ENCODE results near the gene OR13A1. TPM values are rescaled to one million over a fixed set of nuclear protein-coding genes. Genes with fewer than 3 reads are reported as not detected.
"Not testable (repeated sequence)": the region's sequence is repeated elsewhere in the genome, so short reads cannot be mapped to it uniquely, and the experiment has no call there.

OR13A1 gene
- total RNA-seq, 2 donors from 2014 or later, result not detected

- Mint-ChIP-seq H3K9me3 (peaks cover 2 to 5% of the 10 kb centered on the region in 2 donors), H3K4me1 (ENCODE audit: low read depth) (no peaks in the 10 kb centered on the region), H3K27ac (no peak overlapping the region), H3K27me3 (ENCODE audit: low read depth) (peaks cover 9% of the 10 kb centered on the region), H3K36me3 (ENCODE audit: insufficient read depth in 2 of 2) (peaks cover 1 to 5% of the 10 kb centered on the region in 2 donors), H3K4me3 (no peak overlapping the region)
- no peak for ATAC-seq (replicated peaks in 1 of 2)
- no peak for DNase-seq
Observed at GRCh38 chr10:45325116-45325515, 9.7 kb upstream of the OR13A1 start.

GRCh38 chr10:45319702-45320101, 4.3 kb upstream of the OR13A1 start:
- DNase-seq, result no peak
- peaks cover 2% of the 10 kb centered on the region in 2 donors for H3K9me3 Mint-ChIP-seq
- no peaks in the 10 kb centered on the region for H3K27me3 Mint-ChIP-seq (ENCODE audit: low read depth)
- no peak overlapping the region for H3K27ac Mint-ChIP-seq
- H3K4me1 Mint-ChIP-seq (ENCODE audit: low read depth), result no peaks in the 10 kb centered on the region
- H3K36me3 Mint-ChIP-seq (ENCODE audit: insufficient read depth in 2 of 2), result no peaks in the 10 kb centered on the region
- H3K4me3 Mint-ChIP-seq, result no peak overlapping the region
- no peak for ATAC-seq (replicated peaks in 1 of 2)

GRCh38 chr10:45313264-45313873, 2.0 kb downstream of the OR13A1 start:
- Mint-ChIP-seq H3K9me3 (peaks cover 8 to 10% of the 10 kb centered on the region in 2 donors), H3K4me3 (no peak overlapping the region), H3K27me3 (ENCODE audit: low read depth) (no peaks in the 10 kb centered on the region), H3K36me3 (ENCODE audit: insufficient read depth in 2 of 2) (peaks cover 6 to 7% of the 10 kb centered on the region in 2 donors), H3K4me1 (ENCODE audit: low read depth) (no peaks in the 10 kb centered on the region), H3K27ac (no peak overlapping the region)
- DNase-seq (no peak), ATAC-seq (replicated peaks in 1 of 2) (no peak)

GRCh38 chr10:45308707-45309106, 6.7 kb downstream of the OR13A1 start:
- peaks cover 6 to 7% of the 10 kb centered on the region in 2 donors for H3K36me3 Mint-ChIP-seq (ENCODE audit: insufficient read depth in 2 of 2)
- no peak overlapping the region for H3K27ac Mint-ChIP-seq
- H3K9me3 Mint-ChIP-seq, result peaks cover 8 to 10% of the 10 kb centered on the region in 2 donors
- peaks cover 9% of the 10 kb centered on the region for H3K27me3 Mint-ChIP-seq (ENCODE audit: low read depth)
- no peaks in the 10 kb centered on the region for H3K4me1 Mint-ChIP-seq (ENCODE audit: low read depth)
- no peak for DNase-seq
- H3K4me3 Mint-ChIP-seq, result no peak overlapping the region
- no peak for ATAC-seq (replicated peaks in 1 of 2)

- Mint-ChIP-seq H3K27me3 (ENCODE audit: low read depth) (peaks cover 16% of the 10 kb centered on the region), H3K27ac (no peak overlapping the region), H3K4me1 (ENCODE audit: low read depth) (no peaks in the 10 kb centered on the region), H3K9me3 (peaks cover 0 to under 1% of the 10 kb centered on the region in 2 donors), H3K36me3 (ENCODE audit: insufficient read depth in 2 of 2) (no peaks in the 10 kb centered on the region), H3K4me3 (no peak overlapping the region)
- ATAC-seq (replicated peaks in 1 of 2) (no peak), DNase-seq (no peak)
Observed at GRCh38 chr10:45302573-45302972, 12.8 kb downstream of the OR13A1 start.

- H3K4me1 Mint-ChIP-seq (ENCODE audit: low read depth); H3K9me3 Mint-ChIP-seq; H3K27ac Mint-ChIP-seq; ATAC-seq (replicated peaks in 1 of 2); DNase-seq; H3K27me3 Mint-ChIP-seq (ENCODE audit: low read depth); H3K36me3 Mint-ChIP-seq (ENCODE audit: insufficient read depth in 2 of 2): not testable (repeated sequence)
- peak overlapping the region in 1 of 2 donors; percentile 41 for H3K4me3 Mint-ChIP-seq
Observed at GRCh38 chr10:45298341-45298955, 17.0 kb downstream of the OR13A1 start.

- Mint-ChIP-seq H3K9me3 (peaks cover 0 to 10% of the 10 kb centered on the region in 2 donors), H3K4me1 (ENCODE audit: low read depth) (peaks cover 6% of the 10 kb centered on the region), H3K4me3 (no peak overlapping the region), H3K36me3 (ENCODE audit: insufficient read depth in 2 of 2) (peaks cover 0 to 2% of the 10 kb centered on the region in 2 donors), H3K27me3 (ENCODE audit: low read depth) (peaks cover 13% of the 10 kb centered on the region), H3K27ac (no peak overlapping the region)
- DNase-seq (peak in 1 of 2 donors; percentile 4), ATAC-seq (replicated peaks in 1 of 2) (peak in 1 of 2 donors; percentile 40)
Observed at GRCh38 chr10:45294681-45295080, 20.7 kb downstream of the OR13A1 start.

GRCh38 chr10:45286980-45287379, 28.4 kb downstream of the OR13A1 start:
- no peak overlapping the region for H3K27ac Mint-ChIP-seq
- DNase-seq, result no peak
- peaks cover 1% of the 10 kb centered on the region for H3K4me1 Mint-ChIP-seq (ENCODE audit: low read depth)
- peaks cover 0 to 2% of the 10 kb centered on the region in 2 donors for H3K9me3 Mint-ChIP-seq
- H3K4me3 Mint-ChIP-seq, result no peak overlapping the region
- no peaks in the 10 kb centered on the region for H3K36me3 Mint-ChIP-seq (ENCODE audit: insufficient read depth in 2 of 2)
- ATAC-seq (replicated peaks in 1 of 2), result no peak
- peaks cover 16% of the 10 kb centered on the region for H3K27me3 Mint-ChIP-seq (ENCODE audit: low read depth)

- Mint-ChIP-seq H3K27ac (no peak overlapping the region), H3K9me3 (no peaks in the 10 kb centered on the region), H3K27me3 (ENCODE audit: low read depth) (no peaks in the 10 kb centered on the region), H3K36me3 (ENCODE audit: insufficient read depth in 2 of 2) (no peaks in the 10 kb centered on the region), H3K4me3 (no peak overlapping the region), H3K4me1 (ENCODE audit: low read depth) (no peaks in the 10 kb centered on the region)
- DNase-seq, result no peak
- ATAC-seq (replicated peaks in 1 of 2), result no peak
Observed at GRCh38 chr10:45282061-45282460, 33.3 kb downstream of the OR13A1 start.

GRCh38 chr10:45280113-45280760, 35.2 kb downstream of the OR13A1 start:
- ATAC-seq (replicated peaks in 1 of 2) (no peak), DNase-seq (no peak)
- Mint-ChIP-seq H3K9me3 (no peaks in the 10 kb centered on the region), H3K27me3 (ENCODE audit: low read depth) (no peaks in the 10 kb centered on the region), H3K27ac (no peak overlapping the region), H3K4me1 (ENCODE audit: low read depth) (no peaks in the 10 kb centered on the region), H3K36me3 (ENCODE audit: insufficient read depth in 2 of 2) (no peaks in the 10 kb centered on the region), H3K4me3 (no peak overlapping the region)

GRCh38 chr10:45279682-45280081, 35.7 kb downstream of the OR13A1 start:
- Mint-ChIP-seq H3K4me1 (ENCODE audit: low read depth) (no peaks in the 10 kb centered on the region), H3K27me3 (ENCODE audit: low read depth) (no peaks in the 10 kb centered on the region), H3K4me3 (no peak overlapping the region), H3K9me3 (no peaks in the 10 kb centered on the region), H3K36me3 (ENCODE audit: insufficient read depth in 2 of 2) (no peaks in the 10 kb centered on the region), H3K27ac (no peak overlapping the region)
- no peak for ATAC-seq (replicated peaks in 1 of 2)
- no peak for DNase-seq

- no peak for ATAC-seq (replicated peaks in 1 of 2)
- Mint-ChIP-seq H3K27ac (no peak overlapping the region), H3K9me3 (no peaks in the 10 kb centered on the region), H3K36me3 (ENCODE audit: insufficient read depth in 2 of 2) (no peaks in the 10 kb centered on the region), H3K4me3 (no peak overlapping the region), H3K4me1 (ENCODE audit: low read depth) (no peaks in the 10 kb centered on the region), H3K27me3 (ENCODE audit: low read depth) (no peaks in the 10 kb centered on the region)
- DNase-seq, result no peak
Observed at GRCh38 chr10:45278860-45279498, 36.4 kb downstream of the OR13A1 start.

GRCh38 chr10:45276146-45276545, 39.3 kb downstream of the OR13A1 start:
- H3K4me3 Mint-ChIP-seq; H3K4me1 Mint-ChIP-seq (ENCODE audit: low read depth); H3K27me3 Mint-ChIP-seq (ENCODE audit: low read depth); DNase-seq; H3K27ac Mint-ChIP-seq; H3K36me3 Mint-ChIP-seq (ENCODE audit: insufficient read depth in 2 of 2); ATAC-seq (replicated peaks in 1 of 2); H3K9me3 Mint-ChIP-seq: not testable (repeated sequence)

All from activated T-cell treated with anti-CD3 and anti-CD28 coated beads, Interleukin-2, amount 50 U/mL, for 72 hours (primary cell).